Kidney capillary endothelial cell (primary cell): ENCODE measurements around the gene CHEK2.
A peak's percentile ranks its signal among the peaks of the same experiment; 100 is the strongest.
"Not testable (repeated sequence)": the region's sequence is repeated elsewhere in the genome, so short reads cannot be mapped to it uniquely, and the experiment has no call there.

Experiments used
- DNase-seq: peaks from one replicate; pipeline ENCODE4 v3.0.0-alpha.2; 2018; ENCODE audit warnings: low spot score

CHEK2 gene

DNA sequence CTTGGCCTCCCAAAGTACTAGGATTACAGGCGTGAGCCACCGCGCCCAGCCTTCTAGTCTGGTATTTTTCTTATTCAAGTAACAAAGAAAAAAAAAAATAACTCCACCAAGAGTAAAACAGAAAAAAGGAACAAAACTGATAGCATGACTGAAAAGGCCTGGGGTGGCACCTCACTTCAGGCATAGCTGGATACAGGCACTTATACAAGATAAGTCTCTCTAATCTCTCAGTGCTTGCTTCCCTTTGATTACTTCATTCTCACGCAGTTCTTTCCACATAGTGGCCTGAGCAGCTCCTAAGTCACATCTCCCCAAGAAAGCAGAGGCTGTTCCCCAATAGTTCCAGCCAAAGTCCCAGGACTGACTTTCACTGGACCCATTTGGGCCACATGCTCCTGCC, 58.7 kb downstream of the CHEK2 start:
- not testable (repeated sequence) for DNase-seq

DNA sequence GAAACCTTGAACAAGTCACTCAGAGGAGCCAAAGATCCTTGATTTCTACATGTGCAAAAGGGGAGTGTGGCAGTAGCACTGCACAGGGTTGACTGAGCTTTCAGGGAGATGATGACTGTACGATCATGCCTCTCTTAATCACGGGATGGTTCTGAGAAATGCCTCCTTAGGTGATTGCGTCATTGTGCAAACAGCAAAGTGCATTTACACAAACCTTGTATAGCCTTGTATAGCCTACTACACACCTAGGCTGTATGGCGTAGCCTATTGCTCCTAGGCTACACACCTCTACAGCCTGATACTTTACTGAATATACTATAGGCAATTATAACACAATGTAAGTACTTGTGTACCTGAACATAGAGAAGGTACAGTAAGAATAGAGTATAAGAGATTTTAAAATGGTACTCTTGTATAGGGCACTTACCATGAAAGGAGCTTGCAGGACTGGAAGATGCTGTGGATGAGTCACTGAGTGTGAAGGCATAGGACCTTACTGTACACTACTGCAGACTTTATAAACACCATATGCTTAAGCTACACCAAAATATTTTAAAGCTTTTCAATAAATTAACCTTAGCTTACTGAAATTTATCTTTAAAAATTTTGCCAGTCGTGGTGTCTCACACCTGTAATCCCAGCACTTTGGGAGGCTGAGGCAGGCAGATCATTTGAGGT, 60.7 kb downstream of the CHEK2 start:
- DNase-seq = not testable (repeated sequence)

DNA sequence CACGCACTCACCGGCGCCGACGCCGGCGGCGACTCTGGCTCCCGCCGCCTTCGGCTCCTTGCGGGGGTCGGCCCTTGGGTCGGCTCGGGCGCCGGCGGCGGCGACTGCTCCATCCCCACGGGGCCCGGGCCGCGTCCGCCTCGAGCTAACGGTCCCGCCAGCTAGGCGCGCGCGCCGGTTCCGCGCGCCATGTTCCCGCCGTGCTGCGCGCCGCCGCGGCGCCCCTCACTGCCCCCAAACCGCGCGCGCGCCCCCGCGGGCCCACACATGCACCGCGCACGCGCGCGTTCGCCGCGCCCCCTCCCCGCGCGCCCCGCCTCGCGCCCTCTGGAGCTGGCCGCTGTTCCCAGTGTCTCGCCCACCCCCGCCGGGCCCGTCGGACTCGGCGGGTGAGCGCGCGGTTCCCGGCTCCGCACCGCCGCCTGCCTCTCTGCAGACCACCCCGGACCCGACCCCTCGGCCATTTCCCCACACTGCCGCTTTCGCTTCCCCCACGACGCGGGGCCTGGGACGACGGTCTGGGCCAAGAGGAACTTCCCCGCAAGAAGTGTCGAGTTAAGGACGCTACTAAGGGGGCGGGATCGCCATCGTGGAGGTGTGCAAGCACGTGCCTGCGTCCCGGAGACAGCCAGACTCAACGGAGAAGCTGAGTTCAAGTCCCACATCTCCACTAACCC, 61.9 kb downstream of the CHEK2 start, which contains the start of gene TTC28:
TTC28 (minus strand) TSS at position 230 of the 677 bp plus-strand sequence; CDS start at position 113, 117 bp downstream.
- DNase-seq = peak; percentile 65

DNA sequence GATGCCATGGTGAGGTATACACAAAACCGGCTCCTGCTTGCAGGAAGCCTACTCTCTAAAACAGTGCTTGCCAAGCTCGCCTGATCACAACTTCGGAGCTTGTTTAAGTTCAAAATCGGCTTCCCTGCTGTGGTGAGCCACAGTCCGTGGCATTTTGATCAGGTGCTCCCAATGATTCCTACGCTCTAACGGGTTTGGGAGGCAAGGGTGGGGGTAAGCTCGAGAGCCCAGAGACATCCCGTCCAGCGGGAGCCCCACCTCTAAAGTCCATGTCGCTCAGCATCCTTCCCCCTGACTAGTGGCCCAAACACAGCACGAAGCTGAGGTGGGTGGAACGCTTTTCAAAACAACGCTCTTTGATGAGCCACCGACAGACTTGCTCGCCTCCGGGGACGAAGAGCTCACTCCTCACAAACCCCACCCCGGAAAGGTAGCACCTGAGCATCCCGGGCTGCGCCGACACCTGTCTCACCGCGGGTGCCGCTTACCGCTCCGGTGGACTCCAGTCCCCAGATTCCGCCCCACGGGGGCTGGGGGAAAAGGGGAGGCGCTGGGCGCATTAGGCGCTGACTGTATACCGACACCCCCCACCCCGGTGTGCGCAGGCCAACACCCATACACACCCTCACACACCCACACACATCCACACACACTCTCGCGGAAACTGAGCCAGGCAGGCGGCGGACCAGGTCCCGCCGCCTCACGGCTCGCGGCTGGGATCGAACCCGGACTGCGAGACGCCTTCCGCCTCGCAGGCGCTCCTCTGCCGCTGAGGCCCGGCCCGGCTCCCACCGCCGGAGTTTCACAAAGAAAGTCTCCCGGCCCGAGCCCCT, 62.6 kb downstream of the CHEK2 start:
- DNase-seq = peak; percentile 26

DNA sequence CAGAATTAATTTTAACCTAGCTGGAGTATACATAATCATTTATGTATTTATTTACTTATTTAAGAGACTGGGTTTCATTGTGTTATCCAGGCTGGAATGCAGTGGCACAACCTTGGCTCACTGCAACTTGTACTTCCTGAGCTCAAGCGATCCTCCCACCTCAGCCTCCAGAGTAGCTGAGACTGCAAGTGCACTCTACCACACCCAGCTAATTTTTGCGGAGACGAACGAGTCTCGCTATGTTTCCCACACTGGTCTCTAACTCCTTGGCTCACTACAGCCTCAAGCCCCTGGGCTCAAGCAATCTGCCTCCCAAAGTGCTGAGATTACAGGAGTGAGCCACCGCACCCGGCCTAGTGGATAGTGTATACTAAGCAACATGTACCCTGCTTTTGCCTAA, 63.5 kb downstream of the CHEK2 start:
- DNase-seq = not testable (repeated sequence)

DNA sequence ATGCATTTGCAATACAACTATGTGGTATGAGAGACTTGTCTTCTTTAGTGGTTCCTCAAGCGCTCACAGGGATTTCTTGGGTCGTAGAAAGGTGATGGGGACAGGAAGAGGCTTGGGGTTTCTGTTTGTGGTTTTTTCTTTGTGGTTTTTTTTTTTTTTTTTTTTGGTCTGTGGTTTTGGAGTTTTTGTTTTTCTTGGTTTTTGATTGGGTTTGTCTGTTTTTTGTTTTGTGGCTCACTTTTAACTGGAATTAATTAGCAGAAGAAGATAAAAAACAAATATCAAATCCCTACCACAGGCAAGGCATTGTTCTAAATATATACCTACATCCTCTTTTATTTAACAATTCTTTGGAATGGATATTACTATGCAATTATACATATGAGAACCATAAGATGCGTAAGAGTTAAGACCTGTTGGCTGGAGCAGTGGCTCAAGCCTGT, 67.5 kb downstream of the CHEK2 start:
- DNase-seq = no peak

DNA sequence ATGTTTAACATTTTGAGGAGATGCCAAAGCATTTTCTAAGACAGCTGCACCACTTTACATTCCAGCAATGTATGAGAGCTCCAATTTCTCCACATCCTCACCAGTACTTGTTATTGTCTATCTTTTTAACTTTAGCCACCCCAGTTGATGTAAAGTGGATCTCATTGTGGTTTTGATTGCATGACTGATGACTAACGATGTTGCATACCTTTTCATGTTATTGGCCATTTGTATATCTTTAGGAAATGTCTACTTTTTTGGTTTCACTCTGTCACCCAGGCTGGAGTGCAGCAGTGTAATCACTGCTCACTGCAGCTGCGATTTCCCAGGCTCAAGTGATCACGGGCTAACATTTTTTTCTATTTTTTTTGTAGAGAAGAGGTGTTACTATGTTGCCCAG, 70.9 kb downstream of the CHEK2 start:
- no peak for DNase-seq

DNA sequence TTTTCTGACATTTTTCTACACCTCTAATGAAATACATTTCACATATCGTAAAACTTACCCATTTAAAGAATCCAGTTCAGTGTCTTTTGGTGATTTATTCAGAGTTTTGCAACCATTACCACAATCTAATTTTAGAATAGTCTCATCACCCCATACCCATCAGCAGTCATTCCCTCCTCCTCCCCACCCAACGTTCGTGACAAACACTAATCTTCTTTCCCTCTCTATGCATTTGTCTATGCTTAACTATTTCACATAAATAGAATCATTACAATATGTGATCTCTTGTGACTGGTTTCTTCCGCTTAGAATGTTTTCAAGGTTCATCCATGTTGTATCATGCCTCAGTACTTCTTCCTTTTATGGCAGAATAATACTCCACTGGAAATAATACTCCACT, 71.5 kb downstream of the CHEK2 start:
- no peak for DNase-seq

DNA sequence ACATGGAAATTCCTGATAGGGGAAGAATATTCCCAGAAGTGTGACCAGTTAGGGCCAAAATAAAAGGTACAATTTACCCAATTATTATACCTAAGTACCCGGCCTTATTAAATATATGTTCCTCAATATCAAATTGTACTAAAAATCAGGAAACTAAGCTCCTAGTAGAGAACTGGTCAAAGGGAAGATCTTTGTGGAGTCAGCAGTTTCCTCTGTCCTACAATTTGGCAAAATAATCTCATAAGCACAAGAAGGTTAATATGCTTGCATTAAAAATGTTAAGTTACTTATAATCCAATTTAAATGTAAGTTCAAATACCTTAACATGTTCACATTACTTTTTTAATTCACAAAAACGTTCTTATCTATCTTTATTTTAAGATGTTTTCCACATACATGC, 72.2 kb downstream of the CHEK2 start:
- no peak for DNase-seq

DNA sequence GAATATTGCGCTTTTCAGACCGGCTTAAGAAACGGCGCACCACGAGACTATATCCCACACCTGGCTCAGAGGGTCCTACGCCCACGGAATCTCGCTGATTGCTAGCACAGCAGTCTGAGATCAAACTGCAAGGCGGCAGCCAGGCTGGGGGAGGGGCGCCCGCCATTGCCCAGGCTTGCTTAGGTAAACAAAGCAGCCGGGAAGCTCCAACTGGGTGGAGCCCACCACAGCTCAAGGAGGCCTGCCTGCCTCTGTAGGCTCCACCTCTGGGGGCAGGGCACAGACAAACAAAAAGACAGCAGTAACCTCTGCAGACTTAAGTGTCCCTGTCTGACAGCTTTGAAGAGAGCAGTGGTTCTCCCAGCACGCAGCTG, 78.1 kb downstream of the CHEK2 start:
- DNase-seq = not testable (repeated sequence)

DNA sequence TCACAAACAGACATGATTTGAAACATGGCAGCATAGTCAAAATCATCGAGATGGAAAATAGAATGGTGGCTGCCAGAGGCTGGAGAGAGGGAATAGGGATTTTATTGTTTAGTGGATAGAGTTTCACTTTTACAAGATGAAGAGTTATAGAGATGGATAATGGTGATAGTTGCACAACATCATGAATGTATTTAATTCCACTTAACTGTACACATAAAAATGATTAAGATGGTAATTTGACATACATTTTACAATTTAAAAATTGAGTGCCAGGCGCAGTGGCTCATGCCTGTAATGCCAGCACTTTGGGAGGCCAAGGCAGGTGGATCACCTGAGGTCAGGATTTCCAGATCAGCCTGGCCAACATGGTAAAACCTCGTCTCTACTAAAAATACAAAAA, 83.2 kb downstream of the CHEK2 start:
- no peak for DNase-seq

DNA sequence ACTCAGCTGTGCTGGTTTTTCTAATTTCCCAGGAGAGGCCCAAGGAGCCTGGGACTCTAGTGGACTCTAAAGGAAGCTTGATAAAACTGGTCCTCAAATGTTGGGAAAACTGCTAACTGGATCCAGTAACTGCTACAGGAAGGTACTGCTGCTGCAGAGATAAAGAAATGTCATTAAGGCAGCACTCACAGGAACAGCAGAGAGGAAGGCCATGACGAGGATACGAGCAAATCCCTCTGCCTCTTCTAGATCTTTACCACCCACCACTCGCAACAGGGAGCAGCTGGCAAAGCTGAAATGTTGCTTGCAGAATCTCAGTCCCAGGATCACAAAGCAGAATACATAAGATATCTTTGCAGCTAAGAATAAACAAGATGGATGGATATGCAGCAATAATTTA, 85.4 kb downstream of the CHEK2 start:
- DNase-seq = no peak

DNA sequence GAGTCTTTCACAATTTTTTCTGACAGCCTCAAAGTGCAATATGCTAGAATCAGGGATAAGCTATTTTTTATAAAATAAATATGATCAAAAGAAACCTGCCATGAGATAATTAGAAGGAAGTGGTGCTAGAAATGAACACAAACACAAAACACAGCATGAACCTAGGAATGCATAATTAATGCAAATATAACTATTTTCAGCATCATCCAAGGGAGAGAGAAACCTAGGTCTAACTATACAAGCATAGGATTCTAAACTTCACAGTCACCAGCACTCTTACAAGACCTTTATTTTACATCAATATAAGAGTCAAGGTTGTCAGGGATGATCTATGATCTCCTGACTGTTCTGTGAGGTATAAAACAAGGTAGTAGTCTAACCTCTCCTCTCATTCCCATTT, 91.2 kb downstream of the CHEK2 start:
- DNase-seq = no peak

DNA sequence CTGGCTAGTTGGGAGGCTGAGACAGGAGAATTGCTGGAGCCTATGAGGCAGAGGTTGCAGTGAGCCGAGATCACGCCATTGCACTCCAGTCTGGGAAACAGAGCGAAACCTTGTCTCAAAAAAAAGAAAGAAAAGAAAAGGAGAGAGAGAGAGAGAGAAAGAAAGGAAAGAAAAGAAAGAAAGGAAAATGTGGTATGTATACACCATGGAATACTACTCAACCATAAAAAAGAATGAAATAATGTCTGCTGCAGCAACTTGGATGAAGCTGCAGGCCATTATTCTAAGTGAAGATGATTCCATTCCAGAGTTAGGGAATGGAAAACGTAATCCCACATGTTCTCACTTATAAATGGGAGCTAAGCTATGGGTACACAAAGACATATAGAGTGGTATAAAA, 92.8 kb downstream of the CHEK2 start:
- DNase-seq = no peak

DNA sequence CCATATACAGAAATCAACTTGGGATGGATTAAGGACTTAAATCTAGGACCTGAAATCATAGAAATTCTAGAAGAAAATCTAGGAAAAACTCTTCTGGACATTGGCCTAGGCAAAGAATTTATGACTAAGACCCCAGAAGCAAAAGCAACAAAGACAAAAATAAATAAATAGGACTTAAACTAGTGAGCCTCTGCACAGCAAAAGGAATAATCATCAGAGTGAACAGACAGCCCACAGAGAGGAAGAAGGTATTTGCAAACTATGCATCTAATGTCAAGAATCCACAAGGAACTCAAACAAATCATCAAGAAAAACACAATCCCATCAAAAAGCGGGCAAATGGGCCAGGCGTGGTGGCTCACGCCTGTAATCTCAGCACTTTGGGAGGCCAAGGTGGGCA, 94.4 kb downstream of the CHEK2 start:
- DNase-seq = no peak

DNA sequence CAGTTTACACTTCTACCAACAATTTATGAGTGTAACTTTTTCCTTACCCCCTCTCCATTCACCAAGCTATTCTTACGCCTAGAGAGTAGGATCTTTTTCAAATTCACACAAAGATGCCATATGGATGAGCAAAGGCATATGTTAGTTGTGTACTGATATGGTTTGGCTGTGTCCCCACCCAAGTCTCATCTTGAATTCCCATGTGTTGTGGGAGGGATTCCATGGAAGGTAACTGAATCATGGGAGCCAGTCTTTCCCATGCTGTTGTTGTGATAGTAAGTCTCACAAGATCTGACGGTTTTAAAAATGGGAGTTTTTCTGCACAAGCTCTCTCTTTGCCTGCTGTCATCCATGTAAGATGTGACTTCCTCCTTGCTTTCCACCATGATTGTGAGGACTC, 102.3 kb downstream of the CHEK2 start:
- DNase-seq = no peak
